ENCODE data around the gene RIMBP2.

GRCh38 chr12:130485291-130486145 lies 230.6 kb downstream of the RIMBP2 start:
- TF ChIP-seq CTCF (IDR thresholded peaks at IDR 0.05; ENCODE audit: poor library complexity, severe bottlenecking), result no peak
- TF ChIP-seq POLR2AphosphoS5 (IDR thresholded peaks at IDR 0.05), result no peak
- no peak for TF ChIP-seq TAF1 (IDR thresholded peaks at IDR 0.05; ENCODE audit: low read depth)

Measured in neural cell (in vitro differentiated cells).